ENCODE results near the gene TMEM245. TPM values are rescaled to one million over a fixed set of nuclear protein-coding genes. Genes with fewer than 3 reads are reported as not detected.

The TMEM245 gene
- total and polyA plus RNA-seq, 10 of the 15 experiments (the other 5 are each of a cell fraction or from before 2014, with no cell fraction given), result 7.4 to 36.1 (median 19.0) TPM

DNA sequence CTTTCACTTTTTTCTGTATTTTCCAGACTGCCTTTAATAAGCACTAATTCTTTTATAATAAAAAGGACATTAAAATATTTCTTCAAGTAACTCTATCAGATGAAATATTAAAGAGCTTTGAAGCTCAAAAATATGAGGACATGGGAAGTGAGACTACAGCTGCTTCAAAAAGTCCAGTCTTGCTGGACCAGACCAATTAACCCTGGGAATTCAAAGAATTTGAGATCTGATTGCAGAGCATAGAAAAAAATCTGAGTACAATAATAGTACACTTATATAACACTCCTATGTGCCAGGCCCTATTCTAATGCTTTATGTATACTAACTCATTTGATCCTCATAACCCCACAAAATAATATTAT lies 9.8 kb downstream of the TMEM245 start:
- no peaks in the 10 kb centered on the region for H3K27me3 ChIP-seq (replicated peaks in 1 of 2; ENCODE audit: control insufficient read depth in 2 of 2, insufficient read depth in 2 of 2, low read length in 1 of 2)
- no peak for FAIRE-seq
- H3K27ac ChIP-seq (ENCODE audit: control insufficient read depth, insufficient read depth), result no peak overlapping the region; the same call in 1 of the 2 replicates
- ATAC-seq, result no peak
- peaks cover 0 to 4% of the 10 kb centered on the region in 2 experiments; a peak in 1 of 4 replicates for H3K36me3 ChIP-seq (ENCODE audit: control insufficient read depth in 2 of 2, insufficient read depth in 2 of 2, low read length in 1 of 2)
- H3K4me3 ChIP-seq, result no peak overlapping the region
- H2AFZ ChIP-seq (ENCODE audit: control insufficient read depth, low read depth, low read length), result no peak overlapping the region
- peaks cover 23% of the 10 kb centered on the region for H3K4me1 ChIP-seq (ENCODE audit: control insufficient read depth, insufficient read depth, low read length)
- no peak overlapping the region for H3K9ac ChIP-seq (ENCODE audit: control insufficient read depth, insufficient read depth, low read length)
- intact Hi-C loops (cut with micrococcal nuclease; ENCODE audit: unreplicated experiment), result loop anchor here (10.0 kb wide), 1 partner anchor 175 kb away; the partner anchor contains the start of genes ABITRAM and ELP1
- RAD21 ChIA-PET (ENCODE audit: unreplicated experiment), result interaction anchor here (1.0 to 3.4 kb wide), 3 partner anchors 9 to 328 kb away, joined by 3 to 20 read pairs (median 3); partner anchors contain the start of gene TMEM245
- no peaks in the 10 kb centered on the region; the same call in 1 of the 2 replicates for H4K20me1 ChIP-seq (ENCODE audit: control insufficient read depth, insufficient read depth)
- no TSS peak for BruUV-seq (replicated peaks)
- POLR2A ChIA-PET, result interaction anchor here (0.7 to 1.8 kb wide), 3 partner anchors 10 to 290 kb away, joined by 3 to 4 read pairs (median 3); partner anchors contain the start of gene TMEM245
- no peaks in the 10 kb centered on the region for H3K9me3 ChIP-seq (replicated peaks; ENCODE audit: control insufficient read depth, insufficient read depth, low read length)
- SMC1A ChIA-PET (ENCODE audit: uncharacterized antibody, unreplicated experiment), result interaction anchor here (0.6 to 1.8 kb wide), 7 partner anchors 8 to 92 kb away, joined by 3 to 12 read pairs (median 5); no protein-coding TSS in a partner anchor
- H3K79me2 ChIP-seq (ENCODE audit: control insufficient read depth, insufficient read depth, low read length), result peaks cover 75% of the 10 kb centered on the region
- in situ Hi-C loops (cut with MboI), result no loop called here
- no peak overlapping the region; the same call in 1 of the 2 replicates for H3K4me2 ChIP-seq (ENCODE audit: control insufficient read depth, insufficient read depth)
- DNase-seq (ENCODE audit: low read depth, low spot score), result no peak
- CTCF ChIA-PET, result interaction anchor here (0.8 to 2.0 kb wide), 9 partner anchors 8 to 358 kb away, joined by 3 to 9 read pairs (median 3); no protein-coding TSS in a partner anchor
- TF ChIP-seq, protein P1, sequence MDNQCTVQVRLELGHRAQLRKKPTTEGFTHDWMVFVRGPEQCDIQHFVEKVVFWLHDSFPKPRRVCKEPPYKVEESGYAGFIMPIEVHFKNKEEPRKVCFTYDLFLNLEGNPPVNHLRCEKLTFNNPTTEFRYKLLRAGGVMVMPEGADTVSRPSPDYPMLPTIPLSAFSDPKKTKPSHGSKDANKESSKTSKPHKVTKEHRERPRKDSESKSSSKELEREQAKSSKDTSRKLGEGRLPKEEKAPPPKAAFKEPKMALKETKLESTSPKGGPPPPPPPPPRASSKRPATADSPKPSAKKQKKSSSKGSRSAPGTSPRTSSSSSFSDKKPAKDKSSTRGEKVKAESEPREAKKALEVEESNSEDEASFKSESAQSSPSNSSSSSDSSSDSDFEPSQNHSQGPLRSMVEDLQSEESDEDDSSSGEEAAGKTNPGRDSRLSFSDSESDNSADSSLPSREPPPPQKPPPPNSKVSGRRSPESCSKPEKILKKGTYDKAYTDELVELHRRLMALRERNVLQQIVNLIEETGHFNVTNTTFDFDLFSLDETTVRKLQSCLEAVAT (IDR thresholded peaks at IDR 0.05), result no peak
- TF ChIP-seq, protein P2, sequence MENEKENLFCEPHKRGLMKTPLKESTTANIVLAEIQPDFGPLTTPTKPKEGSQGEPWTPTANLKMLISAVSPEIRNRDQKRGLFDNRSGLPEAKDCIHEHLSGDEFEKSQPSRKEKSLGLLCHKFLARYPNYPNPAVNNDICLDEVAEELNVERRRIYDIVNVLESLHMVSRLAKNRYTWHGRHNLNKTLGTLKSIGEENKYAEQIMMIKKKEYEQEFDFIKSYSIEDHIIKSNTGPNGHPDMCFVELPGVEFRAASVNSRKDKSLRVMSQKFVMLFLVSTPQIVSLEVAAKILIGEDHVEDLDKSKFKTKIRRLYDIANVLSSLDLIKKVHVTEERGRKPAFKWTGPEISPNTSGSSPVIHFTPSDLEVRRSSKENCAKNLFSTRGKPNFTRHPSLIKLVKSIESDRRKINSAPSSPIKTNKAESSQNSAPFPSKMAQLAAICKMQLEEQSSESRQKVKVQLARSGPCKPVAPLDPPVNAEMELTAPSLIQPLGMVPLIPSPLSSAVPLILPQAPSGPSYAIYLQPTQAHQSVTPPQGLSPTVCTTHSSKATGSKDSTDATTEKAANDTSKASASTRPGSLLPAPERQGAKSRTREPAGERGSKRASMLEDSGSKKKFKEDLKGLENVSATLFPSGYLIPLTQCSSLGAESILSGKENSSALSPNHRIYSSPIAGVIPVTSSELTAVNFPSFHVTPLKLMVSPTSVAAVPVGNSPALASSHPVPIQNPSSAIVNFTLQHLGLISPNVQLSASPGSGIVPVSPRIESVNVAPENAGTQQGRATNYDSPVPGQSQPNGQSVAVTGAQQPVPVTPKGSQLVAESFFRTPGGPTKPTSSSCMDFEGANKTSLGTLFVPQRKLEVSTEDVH (IDR thresholded peaks at IDR 0.05; ENCODE audit: low read depth, partially characterized antibody), result no peak
- no peak for TF ChIP-seq CEBPB (IDR thresholded peaks at IDR 0.05; ENCODE audit: borderline replicate concordance in 1 of 2, low read depth in 2 of 2, low read length in 2 of 2)
- TF ChIP-seq BCLAF1 (IDR thresholded peaks at IDR 0.05), result no peak
- TF ChIP-seq NFIC (IDR thresholded peaks at IDR 0.05; ENCODE audit: low read depth, low read length), result no peak
- TF ChIP-seq ZNF384 (IDR thresholded peaks at IDR 0.05; ENCODE audit: borderline replicate concordance, low read depth, low read length), result no peak
- TF ChIP-seq TBL1XR1 (IDR thresholded peaks at IDR 0.05; ENCODE audit: low read depth, low read length), result no peak
- no peak for TF ChIP-seq PBX3 (IDR thresholded peaks at IDR 0.05; ENCODE audit: insufficient replicate concordance, low read depth, low read length)
- no peak for TF ChIP-seq CTCF (IDR thresholded peaks at IDR 0.05 in 2 of 3, conservative IDR thresholded peaks at IDR 0.05 in 1 of 3; ENCODE audit: control insufficient read depth in 2 of 3, extremely low read depth in 1 of 3, insufficient read depth in 1 of 3, low read depth in 3 of 3, low read length in 3 of 3)
- no peak for TF ChIP-seq ZNF207 (IDR thresholded peaks at IDR 0.05; ENCODE audit: borderline replicate concordance)
- no peak for TF ChIP-seq HDAC2 (IDR thresholded peaks at IDR 0.05)
